SKM-1 treated with dmso at 0.1 percent for 144 hours (cell line): ENCODE data around the gene CNR2.
"Not testable (repeated sequence)": the region's sequence is repeated elsewhere in the genome, so short reads cannot be mapped to it uniquely, and the experiment has no call there.

Experiments
- DNase-seq: peaks from one replicate; lab custom pipeline; 2025; ENCODE audit not compliant: unreplicated experiment; lab: John Stamatoyannopoulos, UW

Gene CNR2

GRCh38 chr1:23913212-23913880, at the start of gene CNR2:
Gene CNR2 (minus strand): TSS chr1:23913362. CDS start chr1:23875617, 37,745 bp downstream.
- DNase-seq: peak; percentile 52

- DNase-seq: no peak
Observed at GRCh38 chr1:23960291-23961020, 47.3 kb upstream of the CNR2 start.

- peak; percentile 92 for DNase-seq
Observed at GRCh38 chr1:23959461-23960290, 46.5 kb upstream of the CNR2 start, which contains the start of gene PNRC2. Gene PNRC2 (plus strand): TSS chr1:23959828. CDS start chr1:23961458, 1,630 bp downstream.

- DNase-seq: peak; percentile 99
Observed at GRCh38 chr1:23958810-23959460, 45.8 kb upstream of the CNR2 start.

GRCh38 chr1:23958040-23958809, 45.1 kb upstream of the CNR2 start:
- not testable (repeated sequence) for DNase-seq

GRCh38 chr1:23957096-23957495, 43.9 kb upstream of the CNR2 start:
- DNase-seq: no peak

- DNase-seq: no peak
Observed at GRCh38 chr1:23953020-23953419, 39.9 kb upstream of the CNR2 start.

GRCh38 chr1:23947366-23947765, 34.2 kb upstream of the CNR2 start:
- DNase-seq: no peak

- no peak for DNase-seq
Observed at GRCh38 chr1:23936481-23937176, 23.5 kb upstream of the CNR2 start.

GRCh38 chr1:23931491-23931880, 18.3 kb upstream of the CNR2 start:
- DNase-seq: no peak

- DNase-seq: no peak
Observed at GRCh38 chr1:23930861-23931490, 17.8 kb upstream of the CNR2 start.

- DNase-seq: no peak
Observed at GRCh38 chr1:23930270-23930669, 17.1 kb upstream of the CNR2 start.

GRCh38 chr1:23928789-23929188, 15.6 kb upstream of the CNR2 start:
- no peak for DNase-seq

- DNase-seq: no peak
Observed at GRCh38 chr1:23927097-23927496, 13.9 kb upstream of the CNR2 start.

- DNase-seq: no peak
Observed at GRCh38 chr1:23925279-23925678, 12.1 kb upstream of the CNR2 start.

GRCh38 chr1:23924601-23925000, 11.4 kb upstream of the CNR2 start:
- no peak for DNase-seq

- DNase-seq: no peak
Observed at GRCh38 chr1:23923592-23924499, 10.7 kb upstream of the CNR2 start.

- DNase-seq: no peak
Observed at GRCh38 chr1:23922321-23922943, 9.3 kb upstream of the CNR2 start.
